ENCODE measurements around the gene WRAP53. TPM values are rescaled to one million over a fixed set of nuclear protein-coding genes. Genes with fewer than 3 reads are reported as not detected.

Gene WRAP53
- total RNA-seq, 2 donors from 2014 or later, result 21.7 to 30.8 TPM

DNA sequence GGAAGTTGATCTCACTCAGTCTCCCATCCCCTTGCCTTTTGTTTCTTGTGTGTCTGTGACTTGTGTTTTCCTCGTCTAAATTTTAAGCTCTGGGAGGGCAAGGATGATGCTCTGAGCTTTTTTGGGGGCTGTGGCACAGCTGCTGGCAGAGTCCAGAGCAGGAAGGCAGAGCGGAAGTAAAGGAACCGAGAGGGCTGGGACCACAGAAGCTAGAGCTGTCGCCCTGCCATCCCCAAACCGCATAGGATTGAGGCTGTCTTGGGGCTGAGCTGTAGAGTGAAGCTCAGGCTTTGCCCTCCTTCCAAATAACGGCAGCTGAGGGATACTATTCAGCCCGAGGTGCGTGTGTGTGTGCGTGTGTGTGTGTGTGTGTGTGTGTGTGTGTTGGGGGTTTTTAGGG lies 25.5 kb downstream of the WRAP53 start:
- H3K4me3 Mint-ChIP-seq, result no peak overlapping the region
- H3K36me3 ChIP-seq (ENCODE audit: control insufficient read depth, insufficient read depth, low read length), result no peaks in the 10 kb centered on the region
- H3K27ac ChIP-seq (ENCODE audit: low read depth, low read length), result no peak overlapping the region
- H3K9me3 Mint-ChIP-seq, result no peaks in the 10 kb centered on the region
- H3K4me1 ChIP-seq (ENCODE audit: control insufficient read depth, insufficient read depth, low read length), result peaks cover 2% of the 10 kb centered on the region
- H3K9me3 ChIP-seq (ENCODE audit: control insufficient read depth, low read length), result no peaks in the 10 kb centered on the region
- peak overlapping the region; percentile 3 for H3K27ac Mint-ChIP-seq
- H3K27me3 Mint-ChIP-seq (ENCODE audit: insufficient read depth), result peaks cover 35% of the 10 kb centered on the region
- no peak overlapping the region for H3K4me3 ChIP-seq (ENCODE audit: low read length)
- no peak overlapping the region for H3K9ac ChIP-seq (ENCODE audit: extremely low read depth, low read length, poor library complexity, severe bottlenecking)
- H3K36me3 Mint-ChIP-seq (ENCODE audit: low read depth), result peaks cover 10% of the 10 kb centered on the region
- TF ChIP-seq, protein P1, sequence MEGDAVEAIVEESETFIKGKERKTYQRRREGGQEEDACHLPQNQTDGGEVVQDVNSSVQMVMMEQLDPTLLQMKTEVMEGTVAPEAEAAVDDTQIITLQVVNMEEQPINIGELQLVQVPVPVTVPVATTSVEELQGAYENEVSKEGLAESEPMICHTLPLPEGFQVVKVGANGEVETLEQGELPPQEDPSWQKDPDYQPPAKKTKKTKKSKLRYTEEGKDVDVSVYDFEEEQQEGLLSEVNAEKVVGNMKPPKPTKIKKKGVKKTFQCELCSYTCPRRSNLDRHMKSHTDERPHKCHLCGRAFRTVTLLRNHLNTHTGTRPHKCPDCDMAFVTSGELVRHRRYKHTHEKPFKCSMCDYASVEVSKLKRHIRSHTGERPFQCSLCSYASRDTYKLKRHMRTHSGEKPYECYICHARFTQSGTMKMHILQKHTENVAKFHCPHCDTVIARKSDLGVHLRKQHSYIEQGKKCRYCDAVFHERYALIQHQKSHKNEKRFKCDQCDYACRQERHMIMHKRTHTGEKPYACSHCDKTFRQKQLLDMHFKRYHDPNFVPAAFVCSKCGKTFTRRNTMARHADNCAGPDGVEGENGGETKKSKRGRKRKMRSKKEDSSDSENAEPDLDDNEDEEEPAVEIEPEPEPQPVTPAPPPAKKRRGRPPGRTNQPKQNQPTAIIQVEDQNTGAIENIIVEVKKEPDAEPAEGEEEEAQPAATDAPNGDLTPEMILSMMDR (conservative IDR thresholded peaks at IDR 0.05), result no peak
- peaks cover 24% of the 10 kb centered on the region for H3K4me1 Mint-ChIP-seq
- WGBS, 2 experiments (ENCODE audit: insufficient coverage in 1 of 2, insufficient read length in 1 of 2), result 67 to 69% methylated on average over 2 to 9 of the region's 9 CpGs
- H3K27me3 ChIP-seq (ENCODE audit: control insufficient read depth, insufficient read depth, low read length, poor library complexity, severe bottlenecking), result peaks cover 17% of the 10 kb centered on the region
- no peak for DNase-seq

DNA sequence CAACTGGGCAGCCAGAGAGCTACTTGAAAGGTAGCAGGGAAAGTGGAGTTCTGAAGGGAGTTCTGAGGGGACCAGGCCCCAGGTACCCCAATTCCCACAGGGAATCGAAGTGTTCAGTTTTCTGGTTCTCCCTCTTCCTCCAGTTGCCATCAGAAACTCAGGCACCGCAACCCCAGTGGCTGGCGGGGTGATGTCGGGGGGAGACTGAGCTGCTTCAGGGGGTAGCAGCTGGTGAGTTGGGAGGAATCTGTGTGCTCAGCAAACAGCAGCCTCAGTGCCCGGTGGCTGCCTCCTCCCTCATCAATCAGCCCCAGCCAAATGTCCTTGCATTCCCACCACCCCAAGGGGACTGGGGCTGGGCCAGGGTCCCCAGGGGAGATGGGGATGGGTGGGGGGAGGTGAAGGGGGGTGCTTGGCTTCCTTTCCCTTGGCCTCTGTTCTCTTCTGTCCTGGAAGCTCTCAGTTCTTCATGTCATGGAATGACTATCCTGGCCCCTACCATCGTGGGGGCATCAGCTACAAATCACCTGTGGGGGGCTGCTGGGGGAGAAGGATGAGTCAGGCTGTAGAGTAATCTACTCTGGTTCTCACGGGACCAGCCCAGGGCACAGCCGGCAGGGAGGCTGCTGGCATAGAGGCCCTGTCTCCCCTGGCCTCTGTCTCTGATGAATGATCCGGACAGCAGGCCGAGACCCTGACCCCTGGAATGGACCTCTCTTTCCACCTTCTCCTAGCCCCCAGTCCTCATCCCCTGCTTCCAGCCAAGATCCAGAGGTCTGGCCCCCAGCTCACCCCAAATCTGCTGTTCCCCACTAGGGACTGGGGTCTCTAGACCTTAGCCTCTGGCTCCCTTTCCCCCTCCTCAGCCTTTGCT lies 26.7 kb downstream of the WRAP53 start:
- Histone ChIP-seq H3K9ac (ENCODE audit: extremely low read depth, low read length, poor library complexity, severe bottlenecking) (no peak overlapping the region), H3K27me3 (ENCODE audit: control insufficient read depth, insufficient read depth, low read length, poor library complexity, severe bottlenecking) (peaks cover 25% of the 10 kb centered on the region), H3K27ac (ENCODE audit: low read depth, low read length) (peak overlapping the region; percentile 66), H3K9me3 (ENCODE audit: control insufficient read depth, low read length) (no peaks in the 10 kb centered on the region), H3K4me1 (ENCODE audit: control insufficient read depth, insufficient read depth, low read length) (peaks cover 2% of the 10 kb centered on the region), H3K4me3 (ENCODE audit: low read length) (no peak overlapping the region), H3K36me3 (ENCODE audit: control insufficient read depth, insufficient read depth, low read length) (no peaks in the 10 kb centered on the region)
- H3K4me1 Mint-ChIP-seq, result peaks cover 24% of the 10 kb centered on the region
- H3K36me3 Mint-ChIP-seq (ENCODE audit: low read depth), result peaks cover 10% of the 10 kb centered on the region
- no peak overlapping the region for H3K27ac Mint-ChIP-seq
- peaks cover 46% of the 10 kb centered on the region for H3K27me3 Mint-ChIP-seq (ENCODE audit: insufficient read depth)
- DNase-seq, result no peak
- TF ChIP-seq, protein P1 (conservative IDR thresholded peaks at IDR 0.05), result no peak
- no peak overlapping the region for H3K4me3 Mint-ChIP-seq
- H3K9me3 Mint-ChIP-seq, result no peaks in the 10 kb centered on the region
- 85 to 88% methylated on average over 6 to 8 of the region's 10 CpGs for WGBS, 2 experiments (ENCODE audit: insufficient coverage in 1 of 2, insufficient read length in 1 of 2)

DNA sequence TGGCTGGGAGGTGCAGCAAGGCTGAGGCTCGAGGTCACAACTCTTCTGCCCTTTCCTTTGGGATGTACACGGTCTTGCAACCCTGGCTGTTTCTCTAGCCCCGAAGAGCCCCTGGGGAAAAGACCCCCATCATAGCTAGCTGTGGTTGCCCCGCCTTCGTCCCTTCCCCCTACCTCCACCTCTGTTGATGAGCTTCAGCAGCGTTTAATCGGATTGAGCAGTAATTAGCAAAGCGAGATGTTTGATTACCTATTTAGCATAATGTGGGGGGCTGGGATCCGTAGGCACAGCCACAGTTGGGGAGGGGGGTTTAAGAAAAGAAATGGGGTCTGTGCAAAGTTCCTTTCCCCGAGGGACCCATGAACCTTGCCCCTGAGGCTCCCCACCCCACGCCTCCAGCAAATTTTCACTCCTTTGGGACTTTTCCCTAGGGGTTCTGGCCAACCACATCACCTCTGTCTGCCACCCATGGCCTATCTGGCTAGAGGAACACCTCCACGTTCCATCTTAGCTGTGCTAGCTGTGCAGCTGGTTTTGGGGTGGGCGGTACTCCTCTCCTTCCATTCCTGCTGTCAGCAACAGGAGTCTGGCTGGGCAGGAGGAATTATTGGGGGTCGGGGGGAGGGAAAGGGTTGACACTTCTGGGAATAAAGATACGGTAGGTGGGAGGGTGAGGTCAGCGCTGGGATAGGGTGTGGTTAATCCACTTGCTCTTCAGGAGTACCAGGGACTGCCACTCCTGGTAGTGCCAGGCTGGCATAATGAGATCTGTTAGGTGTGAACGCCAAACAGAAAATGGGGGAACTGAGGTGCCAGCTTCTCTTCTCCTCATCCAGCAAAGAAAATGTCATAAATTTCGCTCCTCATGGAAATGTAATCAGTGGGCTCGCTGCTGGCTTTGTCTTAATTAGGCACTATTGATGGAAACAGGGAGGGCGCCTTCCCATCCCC lies 27.9 kb downstream of the WRAP53 start:
- Histone ChIP-seq H3K4me3 (ENCODE audit: low read length) (peak overlapping the region; percentile 86), H3K27me3 (ENCODE audit: control insufficient read depth, insufficient read depth, low read length, poor library complexity, severe bottlenecking) (peaks cover 32% of the 10 kb centered on the region), H3K9me3 (ENCODE audit: control insufficient read depth, low read length) (no peaks in the 10 kb centered on the region), H3K36me3 (ENCODE audit: control insufficient read depth, insufficient read depth, low read length) (no peaks in the 10 kb centered on the region), H3K27ac (ENCODE audit: low read depth, low read length) (peak overlapping the region; percentile 26), H3K4me1 (ENCODE audit: control insufficient read depth, insufficient read depth, low read length) (peaks cover 2% of the 10 kb centered on the region), H3K9ac (ENCODE audit: extremely low read depth, low read length, poor library complexity, severe bottlenecking) (peak overlapping the region; percentile 38)
- Mint-ChIP-seq H3K4me3 (peak overlapping the region; percentile 73), H3K36me3 (ENCODE audit: low read depth) (peaks cover 2% of the 10 kb centered on the region), H3K4me1 (peaks cover 29% of the 10 kb centered on the region), H3K9me3 (no peaks in the 10 kb centered on the region), H3K27me3 (ENCODE audit: insufficient read depth) (peaks cover 54% of the 10 kb centered on the region), H3K27ac (peak overlapping the region; percentile 76)
- WGBS, 2 experiments (ENCODE audit: insufficient coverage in 1 of 2, insufficient read length in 1 of 2), result 46 to 51% methylated on average over 10 to 20 of the region's 20 CpGs
- DNase-seq, result no peak
- TF ChIP-seq, protein P1 (conservative IDR thresholded peaks at IDR 0.05), result no peak
